NCI-H748 (cell line): ENCODE data around the gene RAPSN.

ENCODE experiments used
- DNase-seq: peaks from one replicate; lab custom pipeline; 2025; ENCODE audit not compliant: unreplicated experiment; lab: John Stamatoyannopoulos, UW

RAPSN gene

GRCh38 chr11:47448566-47449427 is at the start of gene RAPSN:
RAPSN (minus strand) TSS chr11:47449136; CDS start chr11:47448964, 172 bp downstream.
- DNase-seq = no peak

GRCh38 chr11:47498149-47498548 is 49.2 kb upstream of the RAPSN start:
- no peak for DNase-seq

GRCh38 chr11:47496808-47497207 is 47.9 kb upstream of the RAPSN start:
- no peak for DNase-seq

GRCh38 chr11:47495856-47496217 is 46.9 kb upstream of the RAPSN start:
- no peak for DNase-seq

GRCh38 chr11:47495011-47495855 is 46.3 kb upstream of the RAPSN start:
- DNase-seq = no peak

- DNase-seq = no peak
Measured at GRCh38 chr11:47489395-47489755, 40.4 kb upstream of the RAPSN start.

GRCh38 chr11:47488674-47489394 is 39.9 kb upstream of the RAPSN start:
- no peak for DNase-seq

GRCh38 chr11:47488111-47488510 is 39.2 kb upstream of the RAPSN start:
- no peak for DNase-seq

GRCh38 chr11:47487421-47487820 is 38.5 kb upstream of the RAPSN start:
- DNase-seq = no peak

- no peak for DNase-seq
Measured at GRCh38 chr11:47485107-47485506, 36.2 kb upstream of the RAPSN start.

GRCh38 chr11:47483457-47483856 is 34.5 kb upstream of the RAPSN start:
- no peak for DNase-seq

- no peak for DNase-seq
Measured at GRCh38 chr11:47480762-47481161, 31.8 kb upstream of the RAPSN start.

- no peak for DNase-seq
Measured at GRCh38 chr11:47478651-47479329, 29.9 kb upstream of the RAPSN start.

- DNase-seq = no peak
Measured at GRCh38 chr11:47477753-47478152, 28.8 kb upstream of the RAPSN start.

- DNase-seq = no peak
Measured at GRCh38 chr11:47477323-47477722, 28.4 kb upstream of the RAPSN start.

GRCh38 chr11:47470671-47471070 is 21.7 kb upstream of the RAPSN start:
- DNase-seq = no peak

- DNase-seq = no peak
Measured at GRCh38 chr11:47469361-47470179, 20.6 kb upstream of the RAPSN start.

GRCh38 chr11:47468598-47469214 is 19.8 kb upstream of the RAPSN start:
- no peak for DNase-seq

- peak; percentile 55 for DNase-seq
Measured at GRCh38 chr11:47467357-47467756, 18.4 kb upstream of the RAPSN start.
